ENCODE measurements around the gene ECHDC1.
"Not testable (repeated sequence)": the region's sequence is repeated elsewhere in the genome, so short reads cannot be mapped to it uniquely, and the experiment has no call there.

ECHDC1 gene

DNA sequence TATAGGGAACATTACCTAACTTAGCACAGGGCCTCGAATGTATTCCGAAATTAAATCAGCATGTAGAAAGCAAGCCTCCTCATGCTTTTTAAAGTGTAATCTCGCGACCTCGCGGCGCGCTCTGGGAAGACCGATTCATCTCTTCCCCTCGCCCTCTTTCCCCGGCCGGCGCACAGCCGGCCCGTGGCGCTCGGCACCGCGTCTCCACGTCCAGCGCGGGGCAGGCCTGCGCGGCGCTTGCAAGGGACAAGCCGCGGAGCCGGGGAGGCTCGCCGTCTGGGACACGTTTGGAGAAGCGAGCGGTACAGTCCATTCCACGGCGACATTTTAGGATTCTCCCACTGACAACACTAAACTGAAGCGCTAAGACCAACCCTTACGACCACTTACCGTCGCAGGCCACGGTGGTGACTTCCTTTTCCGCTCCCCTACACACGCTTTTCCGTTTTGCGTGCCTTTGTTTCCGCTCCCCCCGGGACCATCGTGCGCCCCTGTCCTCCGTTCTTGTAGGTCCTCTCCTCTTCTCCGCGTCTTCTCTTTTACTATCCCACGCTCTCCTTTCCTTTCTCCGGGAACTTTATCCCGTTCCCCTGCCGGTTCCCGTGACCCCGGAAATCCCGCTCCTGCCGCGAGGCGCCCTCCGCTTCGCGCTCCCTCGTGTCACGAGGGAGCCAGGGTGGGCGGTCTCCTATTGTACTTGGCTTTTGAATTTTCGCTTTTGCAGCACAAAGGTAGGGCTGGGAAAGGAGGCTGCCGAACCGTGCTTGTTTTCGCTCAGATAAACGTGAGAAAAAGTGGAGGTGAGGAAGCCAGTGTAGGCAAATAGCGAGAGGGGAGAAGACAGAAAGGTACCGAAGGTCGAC is at the start of gene ECHDC1:
Gene ECHDC1 (minus strand): TSS at position 664 of the 863 bp plus-strand sequence. CDS start 12,581 bp downstream, outside the sequence.
- peak; percentile 81 for DNase-seq

DNA sequence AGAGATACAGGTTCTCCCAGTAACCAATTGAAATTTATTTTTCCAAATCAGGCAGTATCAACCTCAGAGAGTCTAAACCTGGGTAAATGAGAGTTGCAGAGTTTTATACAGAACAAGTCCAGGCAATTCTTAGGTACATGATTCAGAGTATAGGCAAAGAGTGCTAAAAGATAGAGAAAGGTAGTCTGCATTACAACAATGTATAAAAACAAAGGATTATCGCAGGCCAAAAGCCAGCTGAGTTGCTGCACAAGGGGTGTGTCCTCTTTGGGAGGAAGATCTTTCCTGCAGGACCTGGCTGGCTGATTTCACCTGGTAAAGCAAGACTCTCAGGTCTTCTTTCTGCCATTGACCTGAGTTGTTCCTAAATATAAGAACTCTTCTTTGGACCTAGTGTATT is 48.9 kb upstream of the ECHDC1 start:
- DNase-seq, result no peak

- no peak for DNase-seq
Measured at GRCh38 chr6:127391094-127391953, 47.9 kb upstream of the ECHDC1 start.

DNA sequence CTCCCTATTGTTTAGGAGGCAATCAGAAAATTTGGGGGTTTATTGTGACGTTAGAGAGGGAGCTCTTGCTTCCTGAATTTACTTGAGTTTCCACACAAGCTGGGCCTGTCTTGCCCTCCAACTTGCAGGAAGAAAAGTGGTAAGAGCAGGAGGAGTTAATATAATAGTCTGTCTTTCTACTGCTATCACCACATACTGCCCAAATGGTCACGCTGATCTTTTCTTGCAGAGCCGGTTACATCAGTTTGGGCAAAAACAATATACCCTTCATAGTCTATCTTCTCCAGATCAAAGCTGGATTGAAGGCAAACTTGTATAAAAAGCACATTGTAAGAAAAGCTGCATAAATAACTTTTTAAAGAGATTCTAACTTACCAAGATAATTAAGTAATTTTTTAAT is 46.3 kb upstream of the ECHDC1 start:
- no peak for DNase-seq

DNA sequence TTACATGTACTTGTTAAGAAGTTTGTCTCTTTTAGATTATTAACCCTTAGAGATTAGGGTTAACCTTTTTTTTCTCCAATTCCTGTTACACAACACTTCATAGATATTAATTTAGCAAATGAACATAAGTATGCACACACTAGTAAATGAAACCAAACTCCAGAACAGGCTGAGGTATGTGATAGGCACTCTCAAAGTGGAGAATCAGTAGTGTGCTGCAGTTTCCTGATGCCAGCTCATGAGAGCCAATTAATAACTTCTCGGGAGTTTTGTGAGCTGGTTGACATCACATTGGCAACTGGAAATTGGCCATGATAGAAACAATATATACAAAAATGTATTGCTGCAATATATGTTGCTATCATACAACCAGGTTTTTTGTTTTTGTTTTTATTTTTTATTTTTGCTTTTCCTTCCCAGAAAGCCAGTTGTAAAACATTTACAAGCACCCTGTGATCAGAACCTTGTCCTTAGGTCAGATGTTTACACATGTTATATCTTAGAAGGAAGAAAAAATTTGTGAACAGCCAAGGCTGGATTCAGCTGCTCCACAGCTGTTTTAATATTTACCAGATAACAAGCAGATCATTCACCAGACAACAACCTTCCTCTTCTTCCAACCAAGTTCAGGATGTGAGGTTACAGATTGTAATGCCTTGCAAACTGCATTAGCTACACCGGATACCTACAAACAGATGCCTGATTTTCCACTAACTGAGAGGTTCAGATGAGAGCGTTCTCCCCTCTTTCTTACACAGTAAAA is 42.4 kb upstream of the ECHDC1 start:
- DNase-seq, result no peak

DNA sequence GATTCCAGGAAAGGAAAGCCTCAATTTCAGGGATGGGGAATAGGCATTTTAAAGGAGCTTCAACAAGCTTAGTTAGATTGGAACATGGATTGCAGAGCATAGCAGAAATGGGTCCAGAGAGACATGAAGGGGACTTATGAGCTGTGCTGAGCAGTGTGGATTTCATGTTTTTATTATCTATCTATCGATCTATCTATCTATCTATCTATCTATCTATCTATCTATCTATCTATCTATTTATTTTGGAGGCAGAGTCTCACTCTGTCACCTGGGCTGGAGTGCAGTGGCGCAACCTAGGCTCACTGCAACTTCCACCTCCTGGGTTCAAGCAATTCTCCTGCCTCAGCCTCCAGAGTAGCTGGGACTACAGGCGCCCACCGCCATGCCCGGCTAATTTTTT is 41.4 kb upstream of the ECHDC1 start:
- not testable (repeated sequence) for DNase-seq

DNA sequence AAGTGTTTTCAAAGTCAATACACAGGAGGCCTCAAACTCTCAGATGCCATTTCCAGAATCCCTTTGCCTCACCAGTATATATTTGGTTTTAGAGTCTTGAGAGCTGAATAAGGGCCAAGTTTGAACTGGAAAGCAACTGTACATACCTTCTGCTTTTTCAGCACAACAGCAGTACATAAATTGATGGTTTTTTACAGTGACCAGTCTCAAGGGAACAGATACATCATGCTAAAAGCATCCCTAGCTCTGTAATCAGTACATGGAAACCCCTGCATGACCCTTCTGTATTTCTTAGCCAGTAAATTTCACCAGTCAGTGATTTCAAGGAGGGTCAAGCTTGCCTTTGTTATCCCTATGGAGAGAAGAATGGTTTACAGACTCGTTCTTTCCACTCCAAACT is 40.6 kb upstream of the ECHDC1 start:
- DNase-seq, result no peak

DNA sequence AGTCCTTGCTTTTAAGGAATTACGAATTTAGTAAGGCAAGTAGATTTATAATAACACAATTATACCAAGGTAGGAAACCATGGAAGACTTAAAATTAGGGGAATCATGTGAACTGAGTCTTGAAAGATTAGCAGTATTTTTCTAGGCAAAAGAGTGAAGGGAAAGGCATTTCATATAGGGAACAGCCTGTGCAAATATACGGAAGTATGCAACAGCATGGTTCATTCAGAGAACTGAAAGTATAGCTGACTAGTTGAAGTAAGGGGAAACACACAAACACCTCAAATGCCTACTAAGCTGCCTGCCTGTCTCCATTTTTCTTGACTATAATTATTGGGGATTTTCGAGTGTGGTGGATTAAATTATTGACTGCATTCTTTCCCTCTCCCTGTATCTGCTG is 39.0 kb upstream of the ECHDC1 start:
- DNase-seq, result no peak

DNA sequence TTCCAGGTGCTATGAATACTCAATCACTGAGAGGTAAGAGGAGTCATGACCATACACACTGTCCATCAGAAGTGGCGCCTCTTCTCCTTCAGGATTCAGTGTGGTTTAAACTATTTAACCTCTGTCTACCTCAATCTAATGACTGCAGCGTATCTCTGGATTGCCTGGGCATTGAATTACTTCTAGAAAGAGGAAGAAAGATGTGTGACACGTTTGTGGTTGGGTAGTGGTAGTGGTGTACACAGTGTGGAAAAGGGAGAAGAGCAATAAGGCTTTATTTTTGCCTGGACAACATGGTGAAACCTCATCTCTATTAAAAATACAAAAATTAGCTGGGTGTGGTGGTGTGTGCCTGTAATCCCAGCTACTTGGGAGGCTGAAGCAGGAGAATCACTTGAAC is 38.0 kb upstream of the ECHDC1 start:
- DNase-seq, result no peak

DNA sequence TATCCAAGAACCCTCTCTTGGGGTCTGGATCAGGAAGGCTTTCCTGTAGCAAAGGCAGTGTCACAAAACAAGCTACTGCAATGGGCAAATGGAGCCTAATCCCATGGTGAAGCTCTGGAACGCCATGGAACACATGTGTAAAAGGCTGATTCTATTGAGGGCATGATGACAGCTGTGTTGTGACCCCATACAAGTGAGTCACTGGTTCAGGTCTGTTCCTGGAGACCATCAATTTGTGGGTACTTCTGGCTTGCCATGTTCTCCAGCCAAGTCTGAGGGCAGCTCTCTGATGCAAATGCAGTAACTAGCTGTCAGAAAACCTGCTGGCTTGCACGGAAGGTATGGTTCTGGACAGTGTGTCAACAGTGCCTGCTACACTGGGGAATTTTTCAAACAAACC is 33.3 kb upstream of the ECHDC1 start:
- DNase-seq, result no peak

DNA sequence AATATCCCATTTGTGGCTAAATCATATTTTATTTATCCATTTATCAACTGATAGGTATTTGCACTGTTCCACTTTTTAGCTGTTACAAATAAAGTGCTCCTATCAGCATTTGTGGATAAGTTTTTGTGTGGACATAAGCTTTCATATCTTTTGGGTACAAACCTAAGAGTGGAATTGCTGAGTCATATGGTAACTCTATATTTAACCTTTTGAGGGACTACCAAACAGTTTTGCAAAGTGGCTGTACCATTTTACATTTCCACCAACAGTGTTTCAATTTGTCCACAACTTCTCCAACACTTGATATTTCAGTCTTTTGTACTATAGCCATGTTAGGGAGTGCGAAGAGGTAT is 23.6 kb upstream of the ECHDC1 start:
- no peak for DNase-seq

DNA sequence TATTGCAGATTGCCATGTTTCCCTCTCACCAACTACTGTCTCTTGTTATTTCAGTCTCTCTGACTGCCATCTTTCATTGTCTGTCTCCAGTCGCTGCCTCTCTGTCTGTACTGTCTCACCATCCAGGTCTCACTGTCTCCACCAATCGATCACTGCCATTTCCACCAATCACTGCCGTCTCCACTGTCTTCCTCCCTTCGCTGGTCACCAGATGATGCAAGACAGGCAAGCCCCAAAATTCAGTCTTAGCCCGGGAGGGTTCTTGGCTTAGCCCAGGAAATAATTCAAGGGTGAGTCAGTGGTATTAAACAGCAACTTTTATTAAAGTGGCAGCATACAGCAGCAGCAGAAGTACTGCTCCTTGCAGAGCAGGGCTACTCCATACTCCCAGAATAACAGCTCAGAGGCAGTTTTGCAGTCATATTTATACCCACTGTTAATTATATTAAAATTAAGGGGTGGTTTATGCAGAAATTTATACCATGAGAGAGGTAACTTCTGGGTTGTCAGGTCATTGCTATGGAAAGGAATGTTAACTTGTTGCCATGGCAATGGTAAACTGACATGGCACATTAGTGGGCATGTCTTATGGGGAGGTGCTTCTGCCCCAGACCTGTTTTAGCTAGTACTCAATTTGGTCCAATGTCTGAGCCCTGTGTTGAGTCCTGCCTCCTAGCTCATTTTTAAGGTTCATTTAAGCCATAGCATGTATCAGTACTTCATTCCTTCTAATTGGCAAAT is 23.0 kb upstream of the ECHDC1 start:
- peak; percentile 8 for DNase-seq

DNA sequence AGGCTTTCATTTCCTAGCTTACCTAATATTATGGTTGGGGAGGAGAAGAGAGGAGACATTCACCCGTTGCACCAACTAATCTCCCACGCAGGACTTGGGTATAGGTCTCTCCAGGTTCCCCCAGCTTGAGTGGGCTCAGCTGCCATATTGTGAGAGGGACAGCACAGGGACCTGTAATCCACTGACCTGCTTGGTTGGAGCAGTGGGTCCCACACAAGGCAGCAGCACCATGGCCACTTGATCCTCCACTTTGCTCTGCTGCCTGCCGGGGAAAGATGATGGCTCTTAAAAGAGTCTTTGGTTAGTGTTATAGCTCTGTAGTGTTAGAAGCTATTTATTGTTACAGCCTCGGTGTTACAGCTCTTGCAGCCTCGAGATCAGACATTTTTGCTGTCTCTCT is 22.5 kb upstream of the ECHDC1 start:
- no peak for DNase-seq

DNA sequence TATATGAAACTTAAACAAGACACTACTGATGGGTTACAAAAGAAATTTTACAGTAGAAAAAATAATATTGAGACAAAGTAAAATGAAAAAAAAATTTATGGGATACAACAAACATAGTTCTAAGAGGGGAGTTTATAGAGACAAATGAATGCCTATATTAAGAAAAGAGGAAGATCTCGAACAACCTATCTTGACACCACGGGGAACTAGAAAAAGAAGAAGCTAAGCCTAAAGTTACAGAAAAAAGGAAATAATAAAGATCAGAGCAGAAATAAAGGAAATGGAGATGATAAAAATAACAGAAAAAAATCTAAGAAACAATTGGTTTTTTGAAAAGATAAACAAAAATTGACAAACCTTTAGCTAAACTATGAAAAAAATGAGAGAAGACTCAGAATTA is 9.1 kb upstream of the ECHDC1 start:
- no peak for DNase-seq

GRCh38 chr6:127349980-127350379 is 6.6 kb upstream of the ECHDC1 start:
- DNase-seq, result no peak

GRCh38 chr6:127348028-127348661 is 4.7 kb upstream of the ECHDC1 start:
- no peak for DNase-seq

GRCh38 chr6:127347178-127347577 is 3.8 kb upstream of the ECHDC1 start:
- peak; percentile 36 for DNase-seq

DNA sequence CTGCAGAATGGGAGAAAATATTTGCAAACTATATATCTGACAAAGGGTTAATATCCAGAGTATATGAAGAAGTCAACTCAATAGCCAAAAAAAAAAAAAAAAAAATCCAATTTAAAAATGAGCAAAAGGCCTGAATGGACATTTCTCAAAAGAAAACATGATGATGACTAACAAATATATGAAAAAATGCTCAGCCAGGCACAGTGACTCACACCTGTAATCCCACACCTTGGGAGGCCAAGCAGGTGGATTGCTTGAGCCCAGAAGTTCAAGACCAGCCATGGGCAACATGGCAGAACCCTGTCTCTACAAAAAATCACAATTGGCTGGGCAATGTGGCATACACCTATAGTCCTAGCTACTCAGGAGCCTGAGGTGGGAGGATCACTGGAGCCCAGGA is 2.1 kb upstream of the ECHDC1 start:
- DNase-seq, result peak; percentile 45

GRCh38 chr6:127343809-127344659 is 625 bp upstream of the ECHDC1 start:
- peak; percentile 46 for DNase-seq

- peak; percentile 48 for DNase-seq
Measured at GRCh38 chr6:127342296-127342945, 988 bp downstream of the ECHDC1 start.

All from DMS53 (cell line).